GM19452 (cell line): ENCODE measurements around the gene COMMD1.
A peak's percentile ranks its signal among the peaks of the same experiment; 100 is the strongest.
"Not testable (repeated sequence)": the region's sequence is repeated elsewhere in the genome, so short reads cannot be mapped to it uniquely, and the experiment has no call there.

Source experiments
- ATAC-seq: cut with Tn5 transposase; IDR thresholded peaks from one replicate; pipeline ENCODE4 v1.9.1; 2021; ENCODE audit not compliant: unreplicated experiment

COMMD1 gene

GRCh38 chr2:61962095-61962984 is 56.9 kb downstream of the COMMD1 start:
- no peak for ATAC-seq

DNA sequence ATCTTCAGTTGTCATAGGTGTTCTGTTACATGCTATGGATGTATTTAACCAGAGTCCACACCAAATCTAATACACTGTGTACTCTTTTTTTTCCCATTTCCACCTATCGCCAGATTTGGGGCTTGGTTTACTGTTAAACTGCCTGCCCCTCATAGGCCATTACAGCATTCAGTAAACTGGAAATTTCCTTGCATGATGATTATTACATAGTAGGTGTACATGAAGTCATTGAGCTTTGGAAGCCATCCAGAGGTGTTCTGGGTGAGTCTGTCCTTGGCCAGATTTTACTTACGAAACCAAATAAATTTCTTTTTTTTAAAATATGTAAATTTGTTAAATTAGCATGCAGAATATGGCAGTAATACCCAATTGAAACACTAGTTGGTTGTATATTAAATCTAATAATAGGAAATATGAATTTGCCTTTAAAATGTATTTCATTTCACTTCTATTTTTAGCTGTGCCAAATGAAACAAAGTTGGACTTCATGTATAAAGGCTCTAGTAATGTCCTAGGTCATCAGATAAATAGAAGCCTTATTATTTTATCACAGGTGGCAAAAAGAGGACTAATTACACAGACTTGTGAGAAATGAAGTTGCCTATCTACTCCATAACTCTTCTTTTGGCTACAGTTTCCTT is 60.7 kb downstream of the COMMD1 start:
- ATAC-seq = no peak

- ATAC-seq = no peak
Measured at GRCh38 chr2:61967262-61967661, 61.8 kb downstream of the COMMD1 start.

DNA sequence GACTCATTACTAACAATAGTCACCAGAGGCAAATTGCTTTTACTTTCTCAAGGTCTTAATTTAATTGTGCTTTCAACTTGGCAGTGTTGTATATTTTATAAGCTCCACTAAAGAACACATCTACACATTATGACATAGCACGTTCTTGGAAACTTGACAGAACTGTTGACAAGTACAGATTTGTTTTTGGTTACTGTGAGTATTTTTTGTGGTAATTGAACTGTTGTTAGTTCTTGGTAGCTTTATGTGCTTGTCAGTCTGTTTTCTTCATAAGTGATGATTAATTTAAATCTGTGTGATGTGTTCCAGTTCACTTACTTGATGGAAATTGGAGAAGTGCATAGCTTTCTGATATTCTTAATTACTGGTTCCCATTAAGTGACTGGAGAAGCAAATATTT is 63.9 kb downstream of the COMMD1 start:
- ATAC-seq = no peak

GRCh38 chr2:61970807-61971556 is 65.5 kb downstream of the COMMD1 start:
- no peak for ATAC-seq

DNA sequence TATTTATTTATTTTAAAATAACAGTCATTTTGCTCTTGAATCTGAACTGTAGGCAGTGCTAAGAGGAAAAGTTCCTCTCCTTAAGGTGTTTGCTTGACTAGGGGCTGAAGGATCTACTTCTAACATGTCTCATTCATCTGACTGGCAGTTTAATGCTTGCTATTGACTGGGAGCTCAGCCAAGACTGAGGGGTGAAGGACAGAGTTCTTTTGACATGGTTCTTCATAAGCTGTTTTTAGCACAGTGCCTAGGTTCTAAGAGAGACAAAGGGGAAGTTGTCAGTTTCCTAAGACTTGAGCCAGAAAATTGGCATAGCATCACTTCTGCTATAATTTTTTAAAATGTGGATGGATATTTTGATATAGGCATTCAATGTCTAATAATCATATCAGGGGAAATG is 73.0 kb downstream of the COMMD1 start:
- no peak for ATAC-seq

- ATAC-seq = no peak
Measured at GRCh38 chr2:61980758-61981157, 75.3 kb downstream of the COMMD1 start.

GRCh38 chr2:61984682-61985081 is 79.2 kb downstream of the COMMD1 start:
- ATAC-seq = no peak

DNA sequence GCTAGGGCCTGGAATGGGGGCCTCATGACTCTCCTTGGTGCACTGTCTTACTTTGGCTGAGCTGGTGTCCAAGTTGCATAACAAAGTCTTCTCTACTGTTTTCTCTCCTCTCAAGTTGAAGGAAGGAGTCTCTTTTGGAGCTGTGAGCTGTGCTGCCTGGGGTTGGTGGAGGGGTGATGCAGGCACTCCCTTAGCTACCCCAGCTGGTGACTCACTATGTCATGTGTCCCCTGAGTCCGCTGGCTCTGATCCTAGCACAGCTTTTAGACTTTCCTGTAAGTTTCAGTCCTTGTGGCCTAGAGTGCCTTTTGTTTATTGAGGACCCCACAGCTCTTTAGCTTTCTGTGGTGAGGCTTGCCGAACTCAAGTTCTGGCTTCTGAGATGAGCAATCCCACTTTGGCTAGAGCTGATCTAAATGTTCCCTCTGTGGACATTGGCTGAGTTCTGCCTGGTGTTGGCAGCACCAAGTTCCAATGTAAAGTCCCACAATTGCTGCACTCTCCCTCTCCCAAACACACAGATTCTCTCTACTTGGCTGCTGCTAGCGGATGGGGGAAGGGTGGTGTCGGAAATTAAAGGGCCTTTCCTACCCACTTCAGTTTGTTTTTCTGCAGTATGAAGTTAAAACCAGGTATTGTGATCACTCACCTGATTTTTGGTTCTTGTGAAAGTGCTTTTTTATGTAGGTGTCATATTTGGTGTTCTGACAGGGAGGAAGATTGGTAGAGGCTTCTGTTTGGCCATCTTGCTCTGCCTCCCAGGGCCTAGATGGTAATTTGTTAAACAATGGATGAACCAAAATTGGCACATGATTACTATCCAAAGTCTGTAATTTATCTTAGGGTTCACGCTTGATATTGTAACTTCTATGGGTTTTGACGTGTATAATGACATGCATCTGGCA is 83.2 kb downstream of the COMMD1 start:
- no peak for ATAC-seq

GRCh38 chr2:61993422-61994024 is 88.0 kb downstream of the COMMD1 start:
- ATAC-seq = peak; percentile 60

DNA sequence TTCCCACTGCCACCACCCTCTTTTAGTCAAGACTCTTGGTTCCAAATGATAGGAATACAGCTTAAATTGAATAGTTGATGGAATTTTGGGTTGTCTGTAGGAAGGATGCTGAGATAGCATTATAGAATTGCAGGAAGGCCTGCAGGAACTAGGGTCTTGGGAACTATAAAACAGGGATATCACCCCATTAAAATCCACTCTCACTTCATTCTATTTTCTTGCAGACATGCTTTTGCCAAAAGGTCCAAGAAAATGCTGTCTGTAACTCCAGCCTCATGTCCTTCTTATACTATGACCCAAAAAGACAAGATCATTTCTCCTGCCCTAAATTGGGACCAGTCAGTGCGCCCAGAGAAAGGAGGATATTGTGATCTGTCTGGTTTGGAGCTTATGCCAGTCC is 89.1 kb downstream of the COMMD1 start:
- ATAC-seq = no peak

- ATAC-seq = no peak
Measured at GRCh38 chr2:61995065-61995464, 89.6 kb downstream of the COMMD1 start.

GRCh38 chr2:61995515-61995914 is 90.0 kb downstream of the COMMD1 start:
- ATAC-seq = peak; percentile 60

DNA sequence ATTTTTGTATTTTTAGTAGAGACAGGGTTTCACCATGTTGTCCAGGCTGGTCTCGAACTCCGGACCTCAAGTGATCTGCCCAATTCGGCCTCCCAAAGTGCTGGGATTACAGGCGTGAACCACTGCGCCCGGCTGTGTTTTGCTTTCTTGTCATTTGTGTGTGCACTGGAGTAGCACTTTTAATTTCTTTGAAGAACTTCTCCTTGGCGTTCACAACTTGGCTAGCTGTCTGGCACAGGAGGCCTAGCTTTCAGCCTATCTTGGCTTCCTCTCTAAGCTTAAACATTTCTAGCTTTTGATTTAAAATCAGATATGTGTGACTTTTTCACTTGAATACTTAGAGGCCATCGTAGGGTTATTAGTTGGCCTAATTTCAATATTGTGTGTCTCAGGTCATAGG is 93.0 kb downstream of the COMMD1 start:
- no peak for ATAC-seq

DNA sequence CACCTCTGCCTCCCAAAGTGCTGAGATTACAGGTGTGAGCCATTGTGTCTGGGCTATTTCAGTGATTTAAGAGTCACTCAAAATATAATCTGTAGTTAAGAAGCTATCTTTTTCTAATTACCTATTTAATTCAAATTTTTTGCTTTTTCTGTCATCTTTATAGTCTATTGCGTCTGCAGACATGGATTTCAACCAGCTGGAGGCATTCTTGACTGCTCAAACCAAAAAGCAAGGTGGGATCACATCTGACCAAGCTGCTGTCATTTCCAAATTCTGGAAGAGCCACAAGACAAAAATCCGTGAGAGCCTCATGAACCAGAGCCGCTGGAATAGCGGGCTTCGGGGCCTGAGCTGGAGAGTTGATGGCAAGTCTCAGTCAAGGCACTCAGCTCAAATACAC is 95.1 kb downstream of the COMMD1 start:
- no peak for ATAC-seq

GRCh38 chr2:62001431-62001830 is 96.0 kb downstream of the COMMD1 start:
- no peak for ATAC-seq

DNA sequence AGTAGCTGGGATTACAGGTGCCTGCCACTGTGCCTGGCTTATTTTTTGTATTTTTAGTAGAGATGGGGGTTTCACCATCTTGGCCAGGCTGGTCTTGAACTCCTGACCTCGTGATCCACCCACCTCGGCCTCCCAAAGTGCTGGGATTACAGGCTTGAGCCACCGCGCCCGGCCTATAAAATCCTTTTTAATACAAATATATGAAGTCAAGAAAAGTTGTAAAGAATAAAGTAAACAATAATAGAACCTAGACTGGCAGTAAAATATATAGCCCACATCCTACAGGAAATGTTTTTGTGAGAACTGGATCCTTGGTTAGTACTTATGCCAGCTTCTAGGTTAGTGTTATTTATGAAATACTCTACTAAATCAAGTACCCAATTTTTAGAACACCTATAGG is 99.0 kb downstream of the COMMD1 start:
- ATAC-seq = not testable (repeated sequence)

DNA sequence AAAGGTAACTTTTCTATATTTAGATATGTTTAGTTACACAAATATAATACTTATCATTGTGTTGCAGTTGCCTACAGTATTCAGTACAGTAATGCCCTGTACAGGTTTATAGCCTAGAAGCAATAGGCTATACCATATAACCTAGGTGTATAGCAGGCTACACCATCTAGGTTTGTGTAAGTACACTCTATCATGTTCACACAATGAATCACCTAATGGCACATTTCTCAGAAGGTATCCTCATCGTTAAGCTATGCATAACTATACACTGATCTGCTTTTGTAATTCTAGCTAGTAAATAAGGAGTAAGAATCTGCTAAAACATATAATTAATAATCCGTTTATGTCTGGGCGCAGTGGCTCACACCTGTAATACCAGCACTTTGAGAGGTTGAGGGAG is 102.1 kb downstream of the COMMD1 start:
- ATAC-seq = no peak

- ATAC-seq = no peak
Measured at GRCh38 chr2:62010632-62011256, 105.3 kb downstream of the COMMD1 start.

DNA sequence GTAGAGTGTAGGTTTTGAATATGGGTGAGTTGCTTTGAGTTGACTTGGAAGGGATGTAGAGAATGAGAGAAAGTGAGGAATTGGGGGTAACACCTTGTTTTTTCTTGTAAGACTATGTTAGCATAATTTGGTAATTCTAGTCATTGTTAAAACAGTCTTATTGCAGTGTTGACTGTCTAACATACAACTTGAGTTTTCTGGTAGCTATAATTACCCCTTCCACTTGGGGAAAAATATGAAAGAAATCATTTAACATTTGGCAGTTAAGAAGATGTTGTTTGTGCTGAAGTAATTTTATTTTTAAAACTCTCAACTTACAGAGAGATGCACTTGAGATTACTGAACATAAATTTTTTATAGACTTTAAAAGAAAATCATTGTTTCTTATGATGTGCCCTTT is 108.2 kb downstream of the COMMD1 start:
- no peak for ATAC-seq
